ENCODE measurements around the gene POP5.
"Not testable (repeated sequence)": the region's sequence is repeated elsewhere in the genome, so short reads cannot be mapped to it uniquely, and the experiment has no call there.

GRCh38 chr12:120617193-120617592 is 36.0 kb upstream of the POP5 start:
- TF ChIP-seq, protein P1, sequence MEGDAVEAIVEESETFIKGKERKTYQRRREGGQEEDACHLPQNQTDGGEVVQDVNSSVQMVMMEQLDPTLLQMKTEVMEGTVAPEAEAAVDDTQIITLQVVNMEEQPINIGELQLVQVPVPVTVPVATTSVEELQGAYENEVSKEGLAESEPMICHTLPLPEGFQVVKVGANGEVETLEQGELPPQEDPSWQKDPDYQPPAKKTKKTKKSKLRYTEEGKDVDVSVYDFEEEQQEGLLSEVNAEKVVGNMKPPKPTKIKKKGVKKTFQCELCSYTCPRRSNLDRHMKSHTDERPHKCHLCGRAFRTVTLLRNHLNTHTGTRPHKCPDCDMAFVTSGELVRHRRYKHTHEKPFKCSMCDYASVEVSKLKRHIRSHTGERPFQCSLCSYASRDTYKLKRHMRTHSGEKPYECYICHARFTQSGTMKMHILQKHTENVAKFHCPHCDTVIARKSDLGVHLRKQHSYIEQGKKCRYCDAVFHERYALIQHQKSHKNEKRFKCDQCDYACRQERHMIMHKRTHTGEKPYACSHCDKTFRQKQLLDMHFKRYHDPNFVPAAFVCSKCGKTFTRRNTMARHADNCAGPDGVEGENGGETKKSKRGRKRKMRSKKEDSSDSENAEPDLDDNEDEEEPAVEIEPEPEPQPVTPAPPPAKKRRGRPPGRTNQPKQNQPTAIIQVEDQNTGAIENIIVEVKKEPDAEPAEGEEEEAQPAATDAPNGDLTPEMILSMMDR (IDR thresholded peaks at IDR 0.05; ENCODE audit: insufficient read depth, low read length, poor library complexity, severe bottlenecking): not testable (repeated sequence)
- TF ChIP-seq EZH2phosphoT487 (conservative IDR thresholded peaks at IDR 0.05; ENCODE audit: low read length): not testable (repeated sequence)

Measured in SU-DHL-6 (cell line).